Motor neuron (in vitro differentiated cells): ENCODE data around the gene PUDP. TPM values are rescaled to one million over a fixed set of nuclear protein-coding genes. Genes with fewer than 3 reads are reported as not detected.

Experiments
- ATAC-seq, 8 experiments: fragments of 200-7000 bp; cut with Tn5 transposase; replicated peaks in 6 of 8; 2 replicates each; pipeline ENCODE4 v1.8.0; 2021; ENCODE audit warnings: mild to moderate bottlenecking in 8 of 8, moderate library complexity in 8 of 8
- H3K27ac ChIP-seq, 2 donors: fragments of 250-450 bp; sonication (Bioruptor Pico); 2 replicates each; pipeline ENCODE4 v1.9.0; 2021; ENCODE audit warnings: antibody characterized with exemption in 2 of 2, mild to moderate bottlenecking in 2 of 2, moderate library complexity in 1 of 2
- H3K4me1 ChIP-seq, 2 donors: fragments of 250-450 bp; sonication (Bioruptor Pico); replicated peaks in 1 of 2; 2 replicates each; pipeline ENCODE4 v1.6.1; 2021; ENCODE audit warnings: antibody characterized with exemption in 2 of 2, mild to moderate bottlenecking in 2 of 2, moderate library complexity in 1 of 2
- H3K4me3 ChIP-seq, 5 donors: fragments of 250-450 bp; sonication (Bioruptor Pico); 2 replicates each; pipeline ENCODE4 v1.9.0; 2021; ENCODE audit warnings: antibody characterized with exemption in 5 of 5, mild to moderate bottlenecking in 5 of 5, moderate library complexity in 4 of 5
- WGBS, 10 experiments: fragments of 450-650 bp; shearing (Covaris generic); methylation state at CpG; one replicate each; pipeline ENCODE4 v1.0.0; 2022; 5-methylcytosine and 5-hydroxymethylcytosine counted together
- in situ Hi-C, 9 experiments: fragments of 400-800 bp; cut with MboI; loops; one replicate each; pipeline ENCODE4 v1.15.0; 2021; ENCODE audit warnings: low sequenced_read_pairs in 9 of 9, low pct_unique_long_range_greater_than_20kb in 2 of 9; ENCODE audit not compliant: unreplicated experiment in 9 of 9
- total RNA-seq, 8 experiments: library from RNA; unstranded; fragments of 300-600 nt; gene quantifications; 2 replicates each; pipeline versions ENCODE4 v1.2.3 to v1.2.4, GENCODE V29; 2022

The PUDP gene
- total RNA-seq, 8 experiments from 2014 or later, result 5.4 to 17.7 (median 10.6) TPM

- in situ Hi-C loops, result no loop called here
- no peak overlapping the region for H3K4me3 ChIP-seq
- ATAC-seq, result no peak
- no peaks in the 10 kb centered on the region for H3K4me1 ChIP-seq
- 82 to 100% (median 92%) methylated on average over 2 to 7 of the region's 9 CpGs; no CpG with 5 or more reads in 5 of the 10 experiments for WGBS, 10 experiments
- no peak overlapping the region for H3K27ac ChIP-seq
Measured at GRCh38 chrX:7074148-7074907, 73.6 kb downstream of the PUDP start.

GRCh38 chrX:7073336-7073735, 74.6 kb downstream of the PUDP start:
- in situ Hi-C loops, result no loop called here
- no peaks in the 10 kb centered on the region for H3K4me1 ChIP-seq
- no peak overlapping the region for H3K27ac ChIP-seq
- 81% methylated on average over 3 of the region's 3 CpGs; no CpG with 5 or more reads in 9 of the 10 experiments for WGBS, 10 experiments
- H3K4me3 ChIP-seq, result no peak overlapping the region
- no peak for ATAC-seq

DNA sequence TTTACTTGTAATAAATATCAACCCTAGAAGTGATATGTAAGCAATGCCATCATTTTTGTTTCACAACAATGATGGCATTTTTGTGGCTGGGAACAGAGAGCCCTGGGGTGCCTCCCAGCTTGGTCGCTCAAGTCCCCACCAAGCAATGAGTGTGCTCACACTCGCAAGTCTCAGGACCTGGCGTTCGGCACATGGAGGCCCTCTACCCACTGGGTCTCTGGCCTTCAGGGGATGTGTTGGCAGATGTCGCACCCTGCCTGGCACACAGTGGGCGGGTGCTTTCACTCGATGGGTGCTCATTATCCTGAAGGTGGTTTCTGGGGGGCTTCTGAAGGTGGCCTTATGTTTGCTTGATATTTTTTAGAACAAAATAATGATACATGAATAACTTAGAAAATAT, 75.1 kb downstream of the PUDP start:
- no peak for ATAC-seq
- no peak overlapping the region for H3K27ac ChIP-seq
- in situ Hi-C loops, result no loop called here
- no peak overlapping the region for H3K4me3 ChIP-seq
- 80 to 100% methylated on average over 1 of the region's 7 CpGs; no CpG with 5 or more reads in 8 of the 10 experiments for WGBS, 10 experiments
- no peaks in the 10 kb centered on the region for H3K4me1 ChIP-seq

DNA sequence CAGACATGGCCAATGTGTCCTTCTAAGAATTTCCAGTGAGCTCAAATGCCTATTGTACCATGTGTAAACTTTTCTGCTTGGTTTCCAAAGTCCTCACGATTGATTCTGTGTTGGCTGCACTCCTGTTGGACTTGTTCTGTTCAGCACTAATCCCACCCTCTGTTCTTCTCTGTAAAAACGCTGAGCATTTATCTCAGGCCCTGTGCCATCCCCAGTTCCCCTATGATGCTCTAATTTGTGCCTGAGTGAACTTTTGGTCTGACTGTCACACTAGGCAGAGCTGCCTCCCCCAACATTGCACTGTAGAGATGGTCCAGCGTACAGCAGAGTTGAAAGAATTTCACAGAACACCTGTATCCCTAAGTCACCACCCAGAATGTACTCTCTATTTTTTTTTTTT, 76.6 kb downstream of the PUDP start:
- Histone ChIP-seq H3K4me1 (no peaks in the 10 kb centered on the region), H3K4me3 (no peak overlapping the region), H3K27ac (no peak overlapping the region)
- 59 to 100% (median 88%) methylated on average over 1 to 3 of the region's 3 CpGs; no CpG with 5 or more reads in 6 of the 10 experiments for WGBS, 10 experiments
- ATAC-seq, result no peak
- in situ Hi-C loops, result no loop called here

- 100% methylated on average over 1 to 2 of the region's 2 CpGs; no CpG with 5 or more reads in 5 of the 10 experiments for whole genome bisulfite sequencing, 10 experiments
- H3K4me1 ChIP-seq, result no peaks in the 10 kb centered on the region
- in situ Hi-C loops, result no loop called here
- no peak overlapping the region for H3K27ac ChIP-seq
- H3K4me3 ChIP-seq, result no peak overlapping the region
- no peak for ATAC-seq
Measured at GRCh38 chrX:7069556-7069955, 78.4 kb downstream of the PUDP start.

- no peak for ATAC-seq
- in situ Hi-C loops, result no loop called here
- 60 to 100% (median 100%) methylated on average over 1 to 5 of the region's 10 CpGs; no CpG with 5 or more reads in 7 of the 10 experiments for WGBS, 10 experiments
- H3K4me3 ChIP-seq, result no peak overlapping the region
- no peaks in the 10 kb centered on the region for H3K4me1 ChIP-seq
- H3K27ac ChIP-seq, result no peak overlapping the region
Measured at GRCh38 chrX:7068939-7069367, 79.0 kb downstream of the PUDP start.

- H3K4me3 ChIP-seq, result no peak overlapping the region
- in situ Hi-C loops, result no loop called here
- 80 to 100% (median 100%) methylated on average over 1 to 3 of the region's 7 CpGs; no CpG with 5 or more reads in 7 of the 10 experiments for WGBS, 10 experiments
- H3K27ac ChIP-seq, result no peak overlapping the region
- H3K4me1 ChIP-seq, result peaks cover 0 to 3% of the 10 kb centered on the region in 2 donors
- ATAC-seq, result no peak
Measured at GRCh38 chrX:7067256-7067655, 80.7 kb downstream of the PUDP start.

DNA sequence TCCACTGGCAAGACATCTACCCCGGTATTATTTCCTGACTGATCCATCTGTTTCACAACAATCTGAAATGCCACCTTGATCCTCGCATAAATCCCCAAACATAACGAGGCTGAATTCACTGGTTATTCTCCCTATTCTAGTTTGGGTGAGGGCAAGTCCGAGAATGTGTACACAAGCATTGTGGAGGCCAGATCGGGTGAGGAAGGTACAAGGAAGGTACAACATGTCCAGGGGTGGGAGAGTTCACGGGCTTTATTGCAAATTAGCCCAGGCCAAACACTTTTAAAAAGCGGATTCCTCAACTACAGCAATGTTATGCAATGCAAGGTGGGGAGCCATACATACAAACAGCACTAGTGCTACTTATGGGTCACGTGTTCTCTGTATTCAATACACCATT, 82.5 kb downstream of the PUDP start:
- H3K4me1 ChIP-seq, result peaks cover 0 to 3% of the 10 kb centered on the region in 2 donors
- WGBS, 10 experiments, result 70 to 100% (median 100%) methylated on average over 1 to 4 of the region's 8 CpGs; no CpG with 5 or more reads in 5 of the 10 experiments
- H3K4me3 ChIP-seq, result no peak overlapping the region
- no peak overlapping the region for H3K27ac ChIP-seq
- no peak for ATAC-seq
- in situ Hi-C loops, result no loop called here

DNA sequence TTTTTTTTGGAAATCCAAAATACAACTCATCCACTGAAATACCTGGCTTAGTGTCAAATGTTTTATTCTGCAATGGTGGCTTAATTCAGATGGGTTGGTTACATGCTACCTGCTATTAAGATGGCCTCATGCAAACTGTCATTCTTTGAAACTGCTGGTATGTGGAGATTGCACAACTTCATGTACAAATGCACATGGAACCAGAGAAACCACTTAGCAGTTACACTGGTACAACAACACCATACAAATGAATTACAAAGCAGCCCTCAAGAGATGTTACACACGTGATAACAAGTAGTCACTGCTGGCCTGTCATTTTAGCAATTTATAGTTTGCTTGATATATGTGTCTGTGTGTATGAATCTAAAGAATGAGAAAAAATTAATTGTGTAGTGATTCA, 85.0 kb downstream of the PUDP start:
- no peak overlapping the region for H3K4me3 ChIP-seq
- H3K27ac ChIP-seq, result no peak overlapping the region
- 67 to 80% methylated on average over 1 of the region's 1 CpG; no CpG with 5 or more reads in 8 of the 10 experiments for WGBS, 10 experiments
- in situ Hi-C loops, result no loop called here
- ATAC-seq, result no peak
- peaks cover 0 to 3% of the 10 kb centered on the region in 2 donors for H3K4me1 ChIP-seq

GRCh38 chrX:7062276-7062675, 85.7 kb downstream of the PUDP start:
- WGBS, 10 experiments, result 100% methylated on average over 1 of the region's 1 CpG; no CpG with 5 or more reads in 9 of the 10 experiments
- in situ Hi-C loops, result no loop called here
- peak in 6 of 8 experiments; percentile 32 to 84 (median 62) for ATAC-seq
- Histone ChIP-seq H3K27ac (peak overlapping the region in 1 of 2 donors; percentile 41), H3K4me1 (peaks cover 0 to 3% of the 10 kb centered on the region in 2 donors), H3K4me3 (no peak overlapping the region)

- ATAC-seq, result no peak
- 80 to 100% (median 93%) methylated on average over 1 to 2 of the region's 2 CpGs; no CpG with 5 or more reads in 6 of the 10 experiments for WGBS, 10 experiments
- Histone ChIP-seq H3K4me1 (peaks cover 0 to 3% of the 10 kb centered on the region in 2 donors), H3K4me3 (no peak overlapping the region), H3K27ac (no peak overlapping the region)
- in situ Hi-C loops, result no loop called here
Measured at GRCh38 chrX:7061429-7061828, 86.5 kb downstream of the PUDP start.

DNA sequence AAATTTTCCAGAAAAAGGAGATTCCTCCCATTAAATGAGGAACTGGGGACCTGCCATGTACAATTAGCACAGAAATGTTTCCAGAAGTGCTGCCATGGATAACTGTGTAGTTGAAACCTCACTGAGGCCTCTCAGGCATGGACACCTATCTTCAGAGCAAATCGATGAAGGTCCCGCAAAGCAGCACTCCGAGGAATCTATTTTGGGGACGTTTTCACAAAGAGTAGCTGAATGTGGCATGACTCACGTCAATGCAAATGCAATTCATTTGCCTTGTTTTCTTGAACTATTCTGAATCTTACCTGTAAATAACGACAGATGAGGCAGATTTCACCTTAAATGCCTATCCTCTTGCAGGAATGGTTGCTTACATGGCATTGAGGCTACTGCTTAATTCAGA, 87.5 kb downstream of the PUDP start:
- in situ Hi-C loops, result no loop called here
- 75 to 100% (median 88%) methylated on average over 1 to 4 of the region's 6 CpGs; no CpG with 5 or more reads in 6 of the 10 experiments for WGBS, 10 experiments
- Histone ChIP-seq H3K4me1 (peaks cover 0 to 3% of the 10 kb centered on the region in 2 donors), H3K27ac (no peak overlapping the region), H3K4me3 (no peak overlapping the region)
- ATAC-seq, result no peak

GRCh38 chrX:7059859-7060258, 88.1 kb downstream of the PUDP start:
- peaks cover 0 to 3% of the 10 kb centered on the region in 2 donors for H3K4me1 ChIP-seq
- 98 to 100% (median 100%) methylated on average over 1 to 5 of the region's 5 CpGs; no CpG with 5 or more reads in 5 of the 10 experiments for WGBS, 10 experiments
- no peak for ATAC-seq
- H3K4me3 ChIP-seq, result no peak overlapping the region
- in situ Hi-C loops, result no loop called here
- H3K27ac ChIP-seq, result no peak overlapping the region
